Measurements from ENCODE around the gene RAB6D.
"Not testable (repeated sequence)": the region's sequence is repeated elsewhere in the genome, so short reads cannot be mapped to it uniquely, and the experiment has no call there.

RAB6D gene

GRCh38 chr2:131363703-131364186 lies at the start of gene RAB6D:
TSS of gene RAB6D (minus strand) at chr2:131364168. CDS start at chr2:131363720, 448 bp downstream.
- H3K36me3 ChIP-seq (ENCODE audit: control insufficient read depth, insufficient read depth, low read length); H3K4me1 ChIP-seq (ENCODE audit: control insufficient read depth, insufficient read depth, low read length); H3K27ac ChIP-seq (ENCODE audit: low read depth, low read length); H3K9me3 ChIP-seq (ENCODE audit: control insufficient read depth, insufficient read depth, low read length); H3K9ac ChIP-seq (ENCODE audit: low read depth, low read length): not testable (repeated sequence)
- H3K27me3 ChIP-seq (ENCODE audit: control insufficient read depth, insufficient read depth, low read length), result peaks cover 31% of the 10 kb centered on the region
- H3K4me3 ChIP-seq (ENCODE audit: low read depth, low read length), result peak within 1 kb of the TSS; percentile 58; the same call in 1 of the 2 replicates

- H3K4me1 ChIP-seq (ENCODE audit: control insufficient read depth, insufficient read depth, low read length), result peaks cover 6% of the 10 kb centered on the region; the same call in 1 of the 2 replicates
- no peaks in the 10 kb centered on the region for H3K36me3 ChIP-seq (ENCODE audit: control insufficient read depth, insufficient read depth, low read length)
- H3K27me3 ChIP-seq (ENCODE audit: control insufficient read depth, insufficient read depth, low read length), result no peaks in the 10 kb centered on the region
- H3K27ac ChIP-seq (ENCODE audit: low read depth, low read length), result no peak overlapping the region
- H3K4me3 ChIP-seq (ENCODE audit: low read depth, low read length), result no peak overlapping the region
- no peak overlapping the region for H3K9ac ChIP-seq (ENCODE audit: low read depth, low read length)
- no peaks in the 10 kb centered on the region for H3K9me3 ChIP-seq (ENCODE audit: control insufficient read depth, insufficient read depth, low read length)
Observed at GRCh38 chr2:131413148-131413747, 49.3 kb upstream of the RAB6D start.

GRCh38 chr2:131410173-131410572 lies 46.2 kb upstream of the RAB6D start:
- Histone ChIP-seq H3K27me3 (ENCODE audit: control insufficient read depth, insufficient read depth, low read length) (no peaks in the 10 kb centered on the region), H3K36me3 (ENCODE audit: control insufficient read depth, insufficient read depth, low read length) (no peaks in the 10 kb centered on the region), H3K9ac (ENCODE audit: low read depth, low read length) (no peak overlapping the region), H3K9me3 (ENCODE audit: control insufficient read depth, insufficient read depth, low read length) (no peaks in the 10 kb centered on the region), H3K4me3 (ENCODE audit: low read depth, low read length) (no peak overlapping the region), H3K27ac (ENCODE audit: low read depth, low read length) (no peak overlapping the region), H3K4me1 (ENCODE audit: control insufficient read depth, insufficient read depth, low read length) (0 out of 2 replicates have a peak, but pooled peaks cover 3% of the 10 kb centered on the region)

GRCh38 chr2:131408778-131409177 lies 44.8 kb upstream of the RAB6D start:
- Histone ChIP-seq H3K4me3 (ENCODE audit: low read depth, low read length) (no peak overlapping the region), H3K36me3 (ENCODE audit: control insufficient read depth, insufficient read depth, low read length) (no peaks in the 10 kb centered on the region), H3K9ac (ENCODE audit: low read depth, low read length) (no peak overlapping the region), H3K27ac (ENCODE audit: low read depth, low read length) (no peak overlapping the region), H3K27me3 (ENCODE audit: control insufficient read depth, insufficient read depth, low read length) (no peaks in the 10 kb centered on the region), H3K4me1 (ENCODE audit: control insufficient read depth, insufficient read depth, low read length) (0 out of 2 replicates have a peak, but pooled peaks cover 3% of the 10 kb centered on the region), H3K9me3 (ENCODE audit: control insufficient read depth, insufficient read depth, low read length) (no peaks in the 10 kb centered on the region)

- Histone ChIP-seq H3K27me3 (ENCODE audit: control insufficient read depth, insufficient read depth, low read length) (no peaks in the 10 kb centered on the region), H3K4me3 (ENCODE audit: low read depth, low read length) (no peak overlapping the region), H3K9me3 (ENCODE audit: control insufficient read depth, insufficient read depth, low read length) (no peaks in the 10 kb centered on the region), H3K4me1 (ENCODE audit: control insufficient read depth, insufficient read depth, low read length) (no peaks in the 10 kb centered on the region), H3K27ac (ENCODE audit: low read depth, low read length) (no peak overlapping the region), H3K9ac (ENCODE audit: low read depth, low read length) (no peak overlapping the region), H3K36me3 (ENCODE audit: control insufficient read depth, insufficient read depth, low read length) (no peaks in the 10 kb centered on the region)
Observed at GRCh38 chr2:131408207-131408606, 44.2 kb upstream of the RAB6D start.

GRCh38 chr2:131404753-131405152 lies 40.8 kb upstream of the RAB6D start:
- Histone ChIP-seq H3K36me3 (ENCODE audit: control insufficient read depth, insufficient read depth, low read length) (no peaks in the 10 kb centered on the region), H3K4me1 (ENCODE audit: control insufficient read depth, insufficient read depth, low read length) (no peaks in the 10 kb centered on the region), H3K4me3 (ENCODE audit: low read depth, low read length) (no peak overlapping the region), H3K27me3 (ENCODE audit: control insufficient read depth, insufficient read depth, low read length) (no peaks in the 10 kb centered on the region), H3K9me3 (ENCODE audit: control insufficient read depth, insufficient read depth, low read length) (no peaks in the 10 kb centered on the region), H3K27ac (ENCODE audit: low read depth, low read length) (no peak overlapping the region), H3K9ac (ENCODE audit: low read depth, low read length) (no peak overlapping the region)

GRCh38 chr2:131402320-131403039 lies 38.5 kb upstream of the RAB6D start:
- Histone ChIP-seq H3K27me3 (ENCODE audit: control insufficient read depth, insufficient read depth, low read length) (no peaks in the 10 kb centered on the region), H3K36me3 (ENCODE audit: control insufficient read depth, insufficient read depth, low read length) (no peaks in the 10 kb centered on the region)

GRCh38 chr2:131400849-131401248 lies 36.9 kb upstream of the RAB6D start:
- Histone ChIP-seq H3K4me1 (ENCODE audit: control insufficient read depth, insufficient read depth, low read length) (no peaks in the 10 kb centered on the region), H3K9ac (ENCODE audit: low read depth, low read length) (no peak overlapping the region), H3K27ac (ENCODE audit: low read depth, low read length) (no peak overlapping the region), H3K4me3 (ENCODE audit: low read depth, low read length) (no peak overlapping the region), H3K9me3 (ENCODE audit: control insufficient read depth, insufficient read depth, low read length) (no peaks in the 10 kb centered on the region), H3K36me3 (ENCODE audit: control insufficient read depth, insufficient read depth, low read length) (no peaks in the 10 kb centered on the region), H3K27me3 (ENCODE audit: control insufficient read depth, insufficient read depth, low read length) (no peaks in the 10 kb centered on the region)

More at GRCh38 chr2:131402320-131403039, 38.5 kb upstream of the RAB6D start:
- Histone ChIP-seq H3K4me3 (ENCODE audit: low read depth, low read length) (no peak overlapping the region), H3K9ac (ENCODE audit: low read depth, low read length) (no peak overlapping the region), H3K27ac (ENCODE audit: low read depth, low read length) (no peak overlapping the region), H3K9me3 (ENCODE audit: control insufficient read depth, insufficient read depth, low read length) (no peaks in the 10 kb centered on the region), H3K4me1 (ENCODE audit: control insufficient read depth, insufficient read depth, low read length) (no peaks in the 10 kb centered on the region)

GRCh38 chr2:131400441-131400840 lies 36.5 kb upstream of the RAB6D start:
- not testable (repeated sequence) for H3K36me3 ChIP-seq (ENCODE audit: control insufficient read depth, insufficient read depth, low read length); H3K9ac ChIP-seq (ENCODE audit: low read depth, low read length); H3K27me3 ChIP-seq (ENCODE audit: control insufficient read depth, insufficient read depth, low read length); H3K9me3 ChIP-seq (ENCODE audit: control insufficient read depth, insufficient read depth, low read length); H3K4me3 ChIP-seq (ENCODE audit: low read depth, low read length); H3K27ac ChIP-seq (ENCODE audit: low read depth, low read length); H3K4me1 ChIP-seq (ENCODE audit: control insufficient read depth, insufficient read depth, low read length)

GRCh38 chr2:131396209-131396608 lies 32.2 kb upstream of the RAB6D start:
- H3K9ac ChIP-seq (ENCODE audit: low read depth, low read length); H3K36me3 ChIP-seq (ENCODE audit: control insufficient read depth, insufficient read depth, low read length); H3K4me3 ChIP-seq (ENCODE audit: low read depth, low read length); H3K4me1 ChIP-seq (ENCODE audit: control insufficient read depth, insufficient read depth, low read length); H3K27ac ChIP-seq (ENCODE audit: low read depth, low read length); H3K9me3 ChIP-seq (ENCODE audit: control insufficient read depth, insufficient read depth, low read length): not testable (repeated sequence)
- peaks cover 18% of the 10 kb centered on the region for H3K27me3 ChIP-seq (ENCODE audit: control insufficient read depth, insufficient read depth, low read length)

GRCh38 chr2:131395024-131395645 lies 31.2 kb upstream of the RAB6D start:
- H3K4me1 ChIP-seq (ENCODE audit: control insufficient read depth, insufficient read depth, low read length); H3K9me3 ChIP-seq (ENCODE audit: control insufficient read depth, insufficient read depth, low read length); H3K9ac ChIP-seq (ENCODE audit: low read depth, low read length); H3K27ac ChIP-seq (ENCODE audit: low read depth, low read length); H3K36me3 ChIP-seq (ENCODE audit: control insufficient read depth, insufficient read depth, low read length): not testable (repeated sequence)
- H3K27me3 ChIP-seq (ENCODE audit: control insufficient read depth, insufficient read depth, low read length), result peaks cover 18% of the 10 kb centered on the region
- H3K4me3 ChIP-seq (ENCODE audit: low read depth, low read length), result peak overlapping the region; percentile 65

Data from HUES48 (cell line).